ENCODE measurements around the gene ARIH1. TPM values are rescaled to one million over a fixed set of nuclear protein-coding genes. Genes with fewer than 3 reads are reported as not detected.

Gene ARIH1
- polyA plus RNA-seq, 3 donors, result 13.5 to 47.2 (median 14.4) TPM

DNA sequence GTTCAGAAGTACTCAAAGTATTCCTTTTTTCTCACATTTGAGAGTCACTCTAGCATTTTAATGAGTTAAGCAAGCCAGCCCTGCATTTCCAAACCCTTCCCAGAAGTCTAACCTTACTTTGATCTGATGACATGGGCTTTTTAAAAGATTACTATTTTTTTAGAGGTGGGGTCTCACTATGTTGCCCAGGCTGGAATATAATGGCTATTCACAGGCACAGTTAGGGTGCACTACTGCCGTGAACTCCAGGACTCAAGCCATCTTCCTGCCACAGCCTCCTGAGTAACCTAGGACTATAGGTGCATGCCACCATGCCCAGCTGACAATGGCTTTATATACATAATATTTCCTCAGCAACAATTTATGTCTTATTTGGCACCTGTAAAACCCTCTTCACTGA lies 116.3 kb downstream of the ARIH1 start:
- Histone ChIP-seq H3K36me3 (replicated peaks in 1 of 2; ENCODE audit: control insufficient read depth in 1 of 2, insufficient read depth in 2 of 2, low read length in 2 of 2) (peaks cover 2 to 13% of the 10 kb centered on the region in 2 donors), H3K4me3 (replicated peaks in 1 of 3; ENCODE audit: low read depth in 2 of 3, low read length in 3 of 3) (no peak overlapping the region), H3K9ac (ENCODE audit: insufficient read depth, low read length, poor library complexity, severe bottlenecking) (no peak overlapping the region), H2AFZ (ENCODE audit: insufficient read depth, low read depth, low read length, poor library complexity, severe bottlenecking) (no peak overlapping the region), H3K9me3 (replicated peaks in 1 of 2; ENCODE audit: control insufficient read depth in 1 of 2, insufficient read depth in 1 of 2, low read length in 2 of 2) (no peaks in the 10 kb centered on the region), H3K4me1 (ENCODE audit: control insufficient read depth in 1 of 2, insufficient read depth in 2 of 2, low read length in 2 of 2) (no peaks in the 10 kb centered on the region), H3K4me2 (replicated peaks; ENCODE audit: extremely low read depth, low read length, poor library complexity, severe bottlenecking) (no peak overlapping the region), H3K79me2 (ENCODE audit: insufficient read depth, low read length) (no peaks in the 10 kb centered on the region), H3K27me3 (ENCODE audit: control insufficient read depth in 2 of 2, insufficient read depth in 2 of 2, low read length in 2 of 2) (no peaks in the 10 kb centered on the region), H4K20me1 (ENCODE audit: insufficient read depth, low read length) (no peaks in the 10 kb centered on the region), H3K27ac (ENCODE audit: low read depth in 1 of 2, low read length in 2 of 2) (no peak overlapping the region)
- intact Hi-C loops (cut with micrococcal nuclease), result no loop called here
- no peak for DNase-seq
- no CpG with 5 or more reads among the region's 1 CpG for WGBS (ENCODE audit: insufficient coverage)
- H3K4me1 Mint-ChIP-seq, result no peaks in the 10 kb centered on the region
- H3K27me3 Mint-ChIP-seq (ENCODE audit: low read depth in 3 of 3), result peaks cover 0 to 2% (median 0%) of the 10 kb centered on the region in 3 donors
- H3K27ac Mint-ChIP-seq, result no peak overlapping the region
- TF ChIP-seq CTCF (IDR thresholded peaks at IDR 0.05), result no peak
- peaks cover 15 to 19% of the 10 kb centered on the region in 2 donors for H3K36me3 Mint-ChIP-seq
- H3K4me3 Mint-ChIP-seq, result no peak overlapping the region
- H3K9me3 Mint-ChIP-seq, result no peaks in the 10 kb centered on the region

DNA sequence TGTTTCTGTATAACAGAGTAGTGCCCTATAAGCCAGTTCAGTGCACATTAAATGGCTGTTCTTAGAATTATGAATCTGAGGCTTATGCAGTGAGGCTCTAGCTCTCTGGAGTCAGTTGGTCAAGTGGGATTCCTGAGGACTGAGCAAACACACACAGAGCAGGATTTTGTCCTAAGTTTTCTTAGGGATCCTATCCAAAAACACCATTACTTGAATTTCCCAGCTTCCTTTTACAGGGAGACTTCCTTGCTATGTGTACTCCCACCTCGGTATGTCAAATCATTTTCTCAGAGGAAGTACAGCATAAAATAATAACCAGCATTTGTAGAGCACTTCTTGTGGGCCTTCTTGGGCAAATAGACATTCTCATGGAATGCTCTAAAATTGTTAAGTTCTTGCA lies 117.2 kb downstream of the ARIH1 start:
- Histone ChIP-seq H3K79me2 (ENCODE audit: insufficient read depth, low read length) (no peaks in the 10 kb centered on the region), H3K4me3 (replicated peaks in 1 of 3; ENCODE audit: low read depth in 2 of 3, low read length in 3 of 3) (no peak overlapping the region), H3K27ac (ENCODE audit: low read depth in 1 of 2, low read length in 2 of 2) (no peak overlapping the region), H3K4me1 (ENCODE audit: control insufficient read depth in 1 of 2, insufficient read depth in 2 of 2, low read length in 2 of 2) (no peaks in the 10 kb centered on the region), H3K36me3 (replicated peaks in 1 of 2; ENCODE audit: control insufficient read depth in 1 of 2, insufficient read depth in 2 of 2, low read length in 2 of 2) (peaks cover 2 to 4% of the 10 kb centered on the region in 2 donors), H3K9me3 (replicated peaks in 1 of 2; ENCODE audit: control insufficient read depth in 1 of 2, insufficient read depth in 1 of 2, low read length in 2 of 2) (no peaks in the 10 kb centered on the region), H3K4me2 (replicated peaks; ENCODE audit: extremely low read depth, low read length, poor library complexity, severe bottlenecking) (no peak overlapping the region), H2AFZ (ENCODE audit: insufficient read depth, low read depth, low read length, poor library complexity, severe bottlenecking) (no peak overlapping the region), H4K20me1 (ENCODE audit: insufficient read depth, low read length) (no peaks in the 10 kb centered on the region), H3K9ac (ENCODE audit: insufficient read depth, low read length, poor library complexity, severe bottlenecking) (no peak overlapping the region), H3K27me3 (ENCODE audit: control insufficient read depth in 2 of 2, insufficient read depth in 2 of 2, low read length in 2 of 2) (no peaks in the 10 kb centered on the region)
- H3K4me1 Mint-ChIP-seq, result no peaks in the 10 kb centered on the region
- DNase-seq, result no peak
- no peak for TF ChIP-seq CTCF (IDR thresholded peaks at IDR 0.05)
- peaks cover 0 to 2% (median 0%) of the 10 kb centered on the region in 3 donors for H3K27me3 Mint-ChIP-seq (ENCODE audit: low read depth in 3 of 3)
- peaks cover 7 to 12% of the 10 kb centered on the region in 2 donors for H3K36me3 Mint-ChIP-seq
- no CpG with 5 or more reads among the region's 1 CpG for WGBS (ENCODE audit: insufficient coverage)
- intact Hi-C loops (cut with micrococcal nuclease), result no loop called here
- H3K27ac Mint-ChIP-seq, result no peak overlapping the region
- no peaks in the 10 kb centered on the region for H3K9me3 Mint-ChIP-seq
- H3K4me3 Mint-ChIP-seq, result no peak overlapping the region

All from CD14-positive monocyte (primary cell).